NT2/D1 (cell line): ENCODE results near the gene LIPT1.

Experiments
- SUZ12 ChIP-seq: IDR thresholded peaks from 2 replicates; pipeline ENCODE4 v1.6.1; 2011; ENCODE audit not compliant: insufficient read length, insufficient read depth; ENCODE audit errors: extremely low read depth
- YY1 ChIP-seq: IDR thresholded peaks from 2 replicates; pipeline ENCODE4 v1.6.1; 2011; ENCODE audit not compliant: insufficient read length, insufficient read depth
- ZNF274 ChIP-seq: IDR thresholded peaks from 2 replicates; pipeline ENCODE4 v1.6.1; 2011; ENCODE audit warnings: mild to moderate bottlenecking, low read depth, low read length

GRCh38 chr2:99166218-99166617 is 11.5 kb downstream of the LIPT1 start:
- TF ChIP-seq ZNF274 (no peak), SUZ12 (no peak), YY1 (no peak)
